ENCODE measurements around the gene MED17.

DNA sequence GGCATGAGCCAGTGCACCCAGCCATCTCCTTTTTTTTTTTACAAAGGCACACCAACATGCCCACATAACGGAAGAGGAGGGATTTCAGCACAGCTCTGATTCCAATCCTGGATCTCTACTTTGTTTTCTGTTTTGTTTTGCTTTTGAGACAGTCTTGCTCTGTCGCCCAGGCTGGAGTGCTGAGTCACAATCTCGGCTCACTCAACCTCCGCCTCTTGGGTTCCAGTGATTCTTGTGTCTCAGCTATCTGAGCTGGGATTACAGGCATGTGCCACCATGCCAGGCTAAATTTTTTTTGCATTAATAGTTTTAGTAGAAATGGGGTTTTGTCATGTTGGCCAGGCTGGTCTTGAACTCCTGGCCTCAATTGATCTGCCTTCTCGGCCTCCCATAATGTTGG lies 38.3 kb downstream of the MED17 start:
- TF ChIP-seq CTCF (conservative IDR thresholded peaks at IDR 0.05) (no peak), ZFX (IDR thresholded peaks at IDR 0.05) (no peak)

Data from C4-2B (cell line).